ENCODE results near the gene AKNA.

DNA sequence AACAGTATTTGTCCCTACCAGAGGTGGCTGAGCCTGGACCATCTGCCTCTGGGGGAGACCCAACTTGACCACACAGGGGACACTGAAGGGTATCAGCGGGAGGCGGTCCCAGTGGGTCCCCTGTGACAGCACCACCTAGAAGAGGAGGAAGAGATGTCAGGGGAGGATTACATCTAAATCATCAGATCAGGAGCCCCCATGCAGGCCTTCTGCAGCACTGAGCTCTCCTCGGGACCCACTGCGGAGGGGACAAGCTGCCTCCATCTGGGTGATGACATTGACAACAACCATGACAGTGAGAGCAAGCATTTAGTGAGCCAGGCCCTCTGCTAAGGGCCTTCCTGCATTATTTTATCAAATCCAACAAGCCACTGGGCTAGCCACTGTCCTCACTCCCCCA, 45.8 kb downstream of the AKNA start:
- no peak for TF ChIP-seq POLR2AphosphoS5 (IDR thresholded peaks at IDR 0.05)
- TF ChIP-seq, protein P1, sequence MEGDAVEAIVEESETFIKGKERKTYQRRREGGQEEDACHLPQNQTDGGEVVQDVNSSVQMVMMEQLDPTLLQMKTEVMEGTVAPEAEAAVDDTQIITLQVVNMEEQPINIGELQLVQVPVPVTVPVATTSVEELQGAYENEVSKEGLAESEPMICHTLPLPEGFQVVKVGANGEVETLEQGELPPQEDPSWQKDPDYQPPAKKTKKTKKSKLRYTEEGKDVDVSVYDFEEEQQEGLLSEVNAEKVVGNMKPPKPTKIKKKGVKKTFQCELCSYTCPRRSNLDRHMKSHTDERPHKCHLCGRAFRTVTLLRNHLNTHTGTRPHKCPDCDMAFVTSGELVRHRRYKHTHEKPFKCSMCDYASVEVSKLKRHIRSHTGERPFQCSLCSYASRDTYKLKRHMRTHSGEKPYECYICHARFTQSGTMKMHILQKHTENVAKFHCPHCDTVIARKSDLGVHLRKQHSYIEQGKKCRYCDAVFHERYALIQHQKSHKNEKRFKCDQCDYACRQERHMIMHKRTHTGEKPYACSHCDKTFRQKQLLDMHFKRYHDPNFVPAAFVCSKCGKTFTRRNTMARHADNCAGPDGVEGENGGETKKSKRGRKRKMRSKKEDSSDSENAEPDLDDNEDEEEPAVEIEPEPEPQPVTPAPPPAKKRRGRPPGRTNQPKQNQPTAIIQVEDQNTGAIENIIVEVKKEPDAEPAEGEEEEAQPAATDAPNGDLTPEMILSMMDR (IDR thresholded peaks at IDR 0.05), result no peak
